ENCODE measurements around the gene KCTD14. TPM values are rescaled to one million over a fixed set of nuclear protein-coding genes. Genes with fewer than 3 reads are reported as not detected.

KCTD14 gene
- total and polyA plus RNA-seq, 2 experiments from 2014 or later: 6.0 to 8.1 TPM

- Histone ChIP-seq H3K36me3 (replicated peaks; ENCODE audit: insufficient read depth, low read depth) (no peaks in the 10 kb centered on the region), H3K9me3 (ENCODE audit: low read depth) (no peaks in the 10 kb centered on the region), H3K9me2 (replicated peaks; ENCODE audit: insufficient read depth) (no peaks in the 10 kb centered on the region), H3K27me3 (no peaks in the 10 kb centered on the region), H3K79me2 (no peaks in the 10 kb centered on the region), H2AFZ (no peak overlapping the region), H3K4me2 (no peak overlapping the region), H3K27ac (no peak overlapping the region), H3K4me1 (ENCODE audit: insufficient read depth) (peaks cover 12% of the 10 kb centered on the region), H4K20me1 (ENCODE audit: insufficient read depth, poor library complexity, severe bottlenecking) (no peaks in the 10 kb centered on the region), H3K4me3 (no peak overlapping the region)
- TF ChIP-seq EZH2phosphoT487 (IDR thresholded peaks at IDR 0.05; ENCODE audit: low read depth, severe bottlenecking, unreplicated experiment): no peak
- no peak for TF ChIP-seq CTCF (IDR thresholded peaks at IDR 0.05; ENCODE audit: poor library complexity)
- TF ChIP-seq EZH2 (IDR thresholded peaks at IDR 0.05; ENCODE audit: borderline replicate concordance): no peak
- DNase-seq (ENCODE audit: low spot score): no peak
Measured at GRCh38 chr11:78025378-78025777, 2.3 kb upstream of the KCTD14 start.

- TF ChIP-seq EZH2 (IDR thresholded peaks at IDR 0.05; ENCODE audit: borderline replicate concordance) (no peak), EZH2phosphoT487 (IDR thresholded peaks at IDR 0.05; ENCODE audit: low read depth, severe bottlenecking, unreplicated experiment) (no peak), CTCF (IDR thresholded peaks at IDR 0.05; ENCODE audit: poor library complexity) (no peak)
- peak overlapping the region; percentile 85 for H3K4me2 ChIP-seq
- H4K20me1 ChIP-seq (ENCODE audit: insufficient read depth, poor library complexity, severe bottlenecking): no peaks in the 10 kb centered on the region
- no peaks in the 10 kb centered on the region for H3K79me2 ChIP-seq
- H3K9me3 ChIP-seq (ENCODE audit: low read depth): no peaks in the 10 kb centered on the region
- H3K27ac ChIP-seq: peak overlapping the region; percentile 72
- no peaks in the 10 kb centered on the region for H3K36me3 ChIP-seq (replicated peaks; ENCODE audit: insufficient read depth, low read depth)
- no peak for DNase-seq (ENCODE audit: low spot score)
- 74% methylated on average over 7 of the region's 7 CpGs for WGBS (ENCODE audit: low lambda C conversion rate, missing lambda C conversion rate)
- no peak overlapping the region for H3K4me3 ChIP-seq
- H2AFZ ChIP-seq: peak overlapping the region; percentile 87
- no peaks in the 10 kb centered on the region for H3K27me3 ChIP-seq
- no peaks in the 10 kb centered on the region for H3K9me2 ChIP-seq (replicated peaks; ENCODE audit: insufficient read depth)
- H3K4me1 ChIP-seq (ENCODE audit: insufficient read depth): peaks cover 9% of the 10 kb centered on the region
Measured at GRCh38 chr11:78023426-78023825, 350 bp upstream of the KCTD14 start.

GRCh38 chr11:78021611-78022010, 1.5 kb downstream of the KCTD14 start:
- TF ChIP-seq EZH2 (IDR thresholded peaks at IDR 0.05; ENCODE audit: borderline replicate concordance): no peak
- no peak for TF ChIP-seq CTCF (IDR thresholded peaks at IDR 0.05; ENCODE audit: poor library complexity)
- no peak for TF ChIP-seq EZH2phosphoT487 (IDR thresholded peaks at IDR 0.05; ENCODE audit: low read depth, severe bottlenecking, unreplicated experiment)
- Histone ChIP-seq H3K4me1 (ENCODE audit: insufficient read depth) (peaks cover 9% of the 10 kb centered on the region), H3K27ac (peak overlapping the region; percentile 28)

GRCh38 chr11:78020246-78020645, 2.8 kb downstream of the KCTD14 start:
- no peaks in the 10 kb centered on the region for H3K36me3 ChIP-seq (replicated peaks; ENCODE audit: insufficient read depth, low read depth)
- no peaks in the 10 kb centered on the region for H3K9me2 ChIP-seq (replicated peaks; ENCODE audit: insufficient read depth)
- no peak for TF ChIP-seq EZH2 (IDR thresholded peaks at IDR 0.05; ENCODE audit: borderline replicate concordance)
- TF ChIP-seq EZH2phosphoT487 (IDR thresholded peaks at IDR 0.05; ENCODE audit: low read depth, severe bottlenecking, unreplicated experiment): no peak
- no peak for TF ChIP-seq CTCF (IDR thresholded peaks at IDR 0.05; ENCODE audit: poor library complexity)
- H3K79me2 ChIP-seq: no peaks in the 10 kb centered on the region
- H4K20me1 ChIP-seq (ENCODE audit: insufficient read depth, poor library complexity, severe bottlenecking): no peaks in the 10 kb centered on the region
- H3K4me1 ChIP-seq (ENCODE audit: insufficient read depth): peaks cover 9% of the 10 kb centered on the region
- peak overlapping the region; percentile 46 for H3K4me2 ChIP-seq
- no peak overlapping the region for H3K4me3 ChIP-seq
- peak overlapping the region; percentile 61 for H3K27ac ChIP-seq
- no peaks in the 10 kb centered on the region for H3K27me3 ChIP-seq
- 21% methylated on average over 3 of the region's 3 CpGs for WGBS (ENCODE audit: low lambda C conversion rate, missing lambda C conversion rate)
- H2AFZ ChIP-seq: no peak overlapping the region
- no peak for DNase-seq (ENCODE audit: low spot score)
- H3K9me3 ChIP-seq (ENCODE audit: low read depth): no peaks in the 10 kb centered on the region

More at GRCh38 chr11:78021611-78022010, 1.5 kb downstream of the KCTD14 start:
- no peak for DNase-seq (ENCODE audit: low spot score)
- Histone ChIP-seq H2AFZ (no peak overlapping the region), H4K20me1 (ENCODE audit: insufficient read depth, poor library complexity, severe bottlenecking) (no peaks in the 10 kb centered on the region), H3K4me3 (no peak overlapping the region), H3K4me2 (no peak overlapping the region), H3K36me3 (replicated peaks; ENCODE audit: insufficient read depth, low read depth) (no peaks in the 10 kb centered on the region), H3K9me3 (ENCODE audit: low read depth) (no peaks in the 10 kb centered on the region), H3K9me2 (replicated peaks; ENCODE audit: insufficient read depth) (no peaks in the 10 kb centered on the region), H3K27me3 (no peaks in the 10 kb centered on the region), H3K79me2 (no peaks in the 10 kb centered on the region)
- 85% methylated on average over 6 of the region's 6 CpGs for WGBS (ENCODE audit: low lambda C conversion rate, missing lambda C conversion rate)
